Fibroblast of lung (primary cell): ENCODE data around the gene MLF2. TPM values are rescaled to one million over a fixed set of nuclear protein-coding genes. Genes with fewer than 3 reads are reported as not detected.

Experiments used
- DNase-seq, 2 donors: peaks; one replicate each; pipeline versions ENCODE4 v3.0.0 to v3.0.0-alpha.2; 2010; ENCODE audit warnings: low read depth in 2 of 2
- H2AFZ ChIP-seq: 2 replicates; pipeline ENCODE4 v1.5.1; 2012; ENCODE audit warnings: low read length, control low read depth, inconsistent platforms
- H3K27ac ChIP-seq: 2 replicates; pipeline ENCODE4 v1.5.1; 2011; ENCODE audit warnings: low read length, control low read depth; ENCODE audit not compliant: insufficient read depth
- H3K27me3 ChIP-seq: 2 replicates; pipeline ENCODE4 v1.5.1; 2011; ENCODE audit warnings: mild to moderate bottlenecking, low read length; ENCODE audit not compliant: control insufficient read depth, insufficient read depth
- H3K36me3 ChIP-seq: 2 replicates; pipeline ENCODE4 v1.5.1; 2011; ENCODE audit warnings: low read length; ENCODE audit not compliant: control insufficient read depth, insufficient read depth
- H3K4me1 ChIP-seq: 2 replicates; pipeline ENCODE4 v1.5.1; 2011; ENCODE audit warnings: low read length; ENCODE audit not compliant: control insufficient read depth, insufficient read depth; ENCODE audit errors: extremely low read depth
- H3K4me2 ChIP-seq: 2 replicates; pipeline ENCODE4 v1.5.1; 2011; ENCODE audit warnings: low read length, control low read depth; ENCODE audit not compliant: insufficient read depth; ENCODE audit errors: extremely low read depth
- H3K4me3 ChIP-seq, 4 experiments: fragments of 200-600 bp in 1 of 4; sonication (generic) in 1 of 4; replicated peaks in 1 of 4; 2 replicates each; pipeline ENCODE4 v1.5.1; 2011 to 2016; ENCODE audit warnings: low read length in 4 of 4, low read depth in 3 of 4, mild to moderate bottlenecking in 3 of 4, control low read depth in 2 of 4, inconsistent platforms in 1 of 4, mixed read lengths in 1 of 4; ENCODE audit not compliant: insufficient read depth in 1 of 4; ENCODE audit errors: control extremely low read depth in 1 of 4
- H3K79me2 ChIP-seq: 2 replicates; pipeline ENCODE4 v1.5.1; 2012; ENCODE audit warnings: mild to moderate bottlenecking, low read length, inconsistent platforms; ENCODE audit not compliant: control insufficient read depth, insufficient read depth
- H3K9ac ChIP-seq: 2 replicates; pipeline ENCODE4 v1.5.1; 2011; ENCODE audit warnings: mild to moderate bottlenecking, low read length, control low read depth; ENCODE audit not compliant: insufficient read depth
- H3K9me3 ChIP-seq: 2 replicates; pipeline ENCODE4 v1.5.1; 2012; ENCODE audit warnings: low read depth, low read length; ENCODE audit not compliant: control insufficient read depth, insufficient read depth
- H4K20me1 ChIP-seq: 2 replicates; pipeline ENCODE4 v1.5.1; 2011; ENCODE audit warnings: low read length; ENCODE audit not compliant: control insufficient read depth, insufficient read depth; ENCODE audit errors: extremely low read depth
- CTCF ChIP-seq, 2 donors: IDR thresholded peaks in 1 of 2; conservative IDR thresholded peaks in 1 of 2; 1 replicate in 1 of 2; 2 replicates in 1 of 2; pipeline ENCODE4 v1.5.1; 2011 to 2012; ENCODE audit warnings: low read length in 2 of 2, control low read depth in 1 of 2, inconsistent platforms in 1 of 2, low read depth in 1 of 2, mild to moderate bottlenecking in 1 of 2
- EZH2 ChIP-seq: IDR thresholded peaks from 2 replicates; pipeline ENCODE4 v1.5.1; 2012; ENCODE audit warnings: low read length, control low read depth, mild to moderate bottlenecking; ENCODE audit errors: missing control alignments
- polyA plus RNA-seq, 2 donors: library from polyadenylated mRNA; depleted of rRNA in 1 of 2; stranded (reverse) in 1 of 2; unstranded in 1 of 2; fragments of >200 nt; gene quantifications; 2 replicates each; pipeline ENCODE4 v1.2.1, GENCODE V29; 2011 to 2012; ENCODE audit warnings: missing spikeins in 1 of 2
- total RNA-seq: library from RNA; depleted of rRNA; stranded (reverse); fragments of >200 nt; gene quantifications from 2 replicates; pipeline ENCODE4 v1.2.1, GENCODE V29; 2014

The MLF2 gene
- total and polyA plus RNA-seq, 2 donors (not counting 1 experiment from before 2014, with no cell fraction given), result 106 to 289 TPM

GRCh38 chr12:6753772-6754356 lies 923 bp upstream of the MLF2 start:
- no peaks in the 10 kb centered on the region for H3K9me3 ChIP-seq
- TF ChIP-seq CTCF (conservative IDR thresholded peaks at IDR 0.05 in 1 of 2, IDR thresholded peaks at IDR 0.05 in 1 of 2; ENCODE audit: low read depth in 1 of 2, low read length in 2 of 2), result peak in 1 of 2 donors; percentile 90
- no peak for TF ChIP-seq EZH2
- peak overlapping the region; percentile 6 for H2AFZ ChIP-seq
- no peaks in the 10 kb centered on the region for H4K20me1 ChIP-seq
- no peaks in the 10 kb centered on the region for H3K27me3 ChIP-seq
- peaks cover 26% of the 10 kb centered on the region for H3K79me2 ChIP-seq
- peaks cover 13% of the 10 kb centered on the region for H3K4me1 ChIP-seq
- H3K36me3 ChIP-seq, result peaks cover 18% of the 10 kb centered on the region
- DNase-seq, result no peak
- H3K4me3 ChIP-seq, result no peak overlapping the region
- H3K9ac ChIP-seq, result no peak overlapping the region
- H3K4me2 ChIP-seq, result peak overlapping the region; percentile 11
- H3K27ac ChIP-seq, result no peak overlapping the region

- Histone ChIP-seq H3K9ac (peak overlapping the region; percentile 95), H3K27me3 (no peaks in the 10 kb centered on the region), H3K9me3 (no peaks in the 10 kb centered on the region), H3K36me3 (peaks cover 29% of the 10 kb centered on the region), H3K79me2 (peaks cover 26% of the 10 kb centered on the region), H3K27ac (peak overlapping the region; percentile 99), H3K4me1 (peaks cover 13% of the 10 kb centered on the region), H2AFZ (no peak overlapping the region), H3K4me2 (peak overlapping the region; percentile 96), H4K20me1 (no peaks in the 10 kb centered on the region), H3K4me3 (peak overlapping the region; percentile 60 to 95 (median 85))
- TF ChIP-seq CTCF (conservative IDR thresholded peaks at IDR 0.05 in 1 of 2, IDR thresholded peaks at IDR 0.05 in 1 of 2; ENCODE audit: low read depth in 1 of 2, low read length in 2 of 2) (peak; percentile 38 to 65), EZH2 (no peak)
- DNase-seq, result peak; percentile 60 to 61
Measured at GRCh38 chr12:6752167-6752920, 597 bp downstream of the MLF2 start.

GRCh38 chr12:6751767-6752166 lies 1.2 kb downstream of the MLF2 start:
- H3K9me3 ChIP-seq, result no peaks in the 10 kb centered on the region
- H3K27me3 ChIP-seq, result no peaks in the 10 kb centered on the region
- peaks cover 30% of the 10 kb centered on the region for H3K36me3 ChIP-seq
- no peak for DNase-seq
- peaks cover 13% of the 10 kb centered on the region for H3K4me1 ChIP-seq
- peak overlapping the region; percentile 96 for H3K4me2 ChIP-seq
- H3K27ac ChIP-seq, result peak overlapping the region; percentile 99
- H3K4me3 ChIP-seq, result peak overlapping the region; percentile 60 to 95 (median 85)
- peaks cover 26% of the 10 kb centered on the region for H3K79me2 ChIP-seq
- H3K9ac ChIP-seq, result peak overlapping the region; percentile 32
- no peak overlapping the region for H2AFZ ChIP-seq
- H4K20me1 ChIP-seq, result no peaks in the 10 kb centered on the region
- no peak for TF ChIP-seq EZH2
- TF ChIP-seq CTCF (conservative IDR thresholded peaks at IDR 0.05 in 1 of 2, IDR thresholded peaks at IDR 0.05 in 1 of 2; ENCODE audit: low read depth in 1 of 2, low read length in 2 of 2), result no peak
